Parathyroid adenoma (tissue), 2 donors: ENCODE measurements around the gene HSPB7.

Experiments used
- H2AFZ ChIP-seq: fragments of 300-600 bp; sonication (generic); one replicate; pipeline ENCODE4 v1.7.0; 2017; ENCODE audit warnings: antibody characterized with exemption, mild to moderate bottlenecking
- H3K27ac ChIP-seq: fragments of 300-600 bp; sonication (generic); one replicate; pipeline ENCODE4 v1.7.0; 2017
- H3K27me3 ChIP-seq: fragments of 300-600 bp; sonication (generic); one replicate; pipeline ENCODE4 v1.7.0; 2017; ENCODE audit warnings: low read length; ENCODE audit not compliant: control insufficient read depth, insufficient read depth
- H3K36me3 ChIP-seq: fragments of 300-600 bp; sonication (generic); one replicate; pipeline ENCODE4 v1.7.0; 2017; ENCODE audit warnings: low read length; ENCODE audit not compliant: control insufficient read depth, insufficient read depth
- H3K4me1 ChIP-seq: fragments of 300-600 bp; sonication (generic); one replicate; pipeline ENCODE4 v1.7.0; 2017; ENCODE audit warnings: control low read depth
- H3K4me2 ChIP-seq: fragments of 300-600 bp; sonication (generic); one replicate; pipeline ENCODE4 v1.7.0; 2017; ENCODE audit warnings: low read length
- H3K4me3 ChIP-seq: fragments of 300-600 bp; sonication (generic); one replicate; pipeline ENCODE4 v1.7.0; 2017; ENCODE audit warnings: low read depth, low read length
- H3K79me2 ChIP-seq: fragments of 300-600 bp; sonication (generic); one replicate; pipeline ENCODE4 v1.7.0; 2017; ENCODE audit warnings: control low read depth
- H3K9ac ChIP-seq: fragments of 300-600 bp; sonication (generic); one replicate; pipeline ENCODE4 v1.7.0; 2017; ENCODE audit warnings: mild to moderate bottlenecking
- H3K9me3 ChIP-seq: fragments of 300-600 bp; sonication (generic); one replicate; pipeline ENCODE4 v1.7.0; 2017; ENCODE audit warnings: low read length; ENCODE audit not compliant: control insufficient read depth
- TF ChIP-seq, protein P1 (sequence below): fragments of 300-600 bp; sonication (generic); IDR thresholded peaks from one replicate; pipeline ENCODE4 v1.7.0; 2017; ENCODE audit warnings: antibody characterized with exemption, mild to moderate bottlenecking
- donor health status: primary hyperparathyroidism.

HSPB7 gene

DNA sequence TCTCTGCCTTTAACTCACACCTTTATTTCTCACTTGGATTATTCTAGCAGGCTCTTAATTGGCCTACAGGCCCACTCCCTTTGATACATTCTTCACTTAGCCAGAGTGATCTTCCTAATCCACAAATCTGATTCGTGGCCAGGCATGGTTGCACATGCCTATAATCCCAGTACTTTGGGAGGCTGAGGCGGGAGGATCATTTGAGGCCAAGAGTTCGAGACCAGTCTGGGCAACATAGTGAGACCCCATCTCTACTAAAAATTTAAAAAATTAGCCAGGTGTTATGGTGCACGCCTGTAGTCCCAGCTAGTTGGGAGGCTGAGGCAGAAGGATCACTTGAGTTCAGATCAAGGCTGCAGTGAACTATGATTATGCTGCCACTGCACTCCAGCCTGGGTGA is 44.1 kb downstream of the HSPB7 start:
- Histone ChIP-seq H2AFZ (no peak overlapping the region), H3K36me3 (no peaks in the 10 kb centered on the region)

DNA sequence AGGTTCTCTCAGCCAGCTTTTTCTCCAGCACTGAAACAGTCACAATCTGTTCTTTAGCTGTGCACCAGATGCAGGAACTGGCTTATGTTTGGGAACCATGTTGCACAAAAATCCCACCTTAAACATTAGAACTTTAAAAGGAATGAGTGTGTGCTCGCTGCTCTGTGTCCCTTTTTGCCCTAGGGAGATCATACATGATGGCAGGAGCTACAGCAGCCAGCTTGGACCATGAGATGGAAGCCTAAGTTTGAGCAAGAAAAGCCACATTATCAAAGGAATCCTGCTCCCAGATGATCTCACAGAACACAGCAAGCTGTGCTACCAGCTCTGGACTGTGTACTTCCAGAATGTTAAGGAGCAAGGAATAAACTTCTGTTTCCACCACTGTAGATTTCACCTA is 45.4 kb downstream of the HSPB7 start:
- Histone ChIP-seq H3K27me3 (no peaks in the 10 kb centered on the region), H3K9ac (no peak overlapping the region), H3K4me1 (no peaks in the 10 kb centered on the region), H3K4me3 (no peak overlapping the region), H2AFZ (no peak overlapping the region), H3K27ac (no peak overlapping the region), H3K4me2 (no peak overlapping the region), H3K9me3 (no peaks in the 10 kb centered on the region), H3K79me2 (peaks cover 34% of the 10 kb centered on the region), H3K36me3 (no peaks in the 10 kb centered on the region)
- TF ChIP-seq, protein P1, sequence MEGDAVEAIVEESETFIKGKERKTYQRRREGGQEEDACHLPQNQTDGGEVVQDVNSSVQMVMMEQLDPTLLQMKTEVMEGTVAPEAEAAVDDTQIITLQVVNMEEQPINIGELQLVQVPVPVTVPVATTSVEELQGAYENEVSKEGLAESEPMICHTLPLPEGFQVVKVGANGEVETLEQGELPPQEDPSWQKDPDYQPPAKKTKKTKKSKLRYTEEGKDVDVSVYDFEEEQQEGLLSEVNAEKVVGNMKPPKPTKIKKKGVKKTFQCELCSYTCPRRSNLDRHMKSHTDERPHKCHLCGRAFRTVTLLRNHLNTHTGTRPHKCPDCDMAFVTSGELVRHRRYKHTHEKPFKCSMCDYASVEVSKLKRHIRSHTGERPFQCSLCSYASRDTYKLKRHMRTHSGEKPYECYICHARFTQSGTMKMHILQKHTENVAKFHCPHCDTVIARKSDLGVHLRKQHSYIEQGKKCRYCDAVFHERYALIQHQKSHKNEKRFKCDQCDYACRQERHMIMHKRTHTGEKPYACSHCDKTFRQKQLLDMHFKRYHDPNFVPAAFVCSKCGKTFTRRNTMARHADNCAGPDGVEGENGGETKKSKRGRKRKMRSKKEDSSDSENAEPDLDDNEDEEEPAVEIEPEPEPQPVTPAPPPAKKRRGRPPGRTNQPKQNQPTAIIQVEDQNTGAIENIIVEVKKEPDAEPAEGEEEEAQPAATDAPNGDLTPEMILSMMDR, result no peak

More for the DNA sequence above, 44.1 kb downstream of the HSPB7 start:
- TF ChIP-seq, protein P1, result no peak
- H3K4me3 ChIP-seq, result no peak overlapping the region
- H3K9me3 ChIP-seq, result no peaks in the 10 kb centered on the region
- H3K27ac ChIP-seq, result no peak overlapping the region
- no peak overlapping the region for H3K9ac ChIP-seq
- no peaks in the 10 kb centered on the region for H3K27me3 ChIP-seq
- no peak overlapping the region for H3K4me2 ChIP-seq
- no peaks in the 10 kb centered on the region for H3K4me1 ChIP-seq
- H3K79me2 ChIP-seq, result peaks cover 27% of the 10 kb centered on the region

- no peaks in the 10 kb centered on the region for H3K27me3 ChIP-seq
- no peak overlapping the region for H2AFZ ChIP-seq
- H3K4me2 ChIP-seq, result no peak overlapping the region
- H3K9me3 ChIP-seq, result no peaks in the 10 kb centered on the region
- no peak overlapping the region for H3K27ac ChIP-seq
- H3K36me3 ChIP-seq, result no peaks in the 10 kb centered on the region
- no peaks in the 10 kb centered on the region for H3K4me1 ChIP-seq
- TF ChIP-seq, protein P1, result no peak
- H3K9ac ChIP-seq, result no peak overlapping the region
- H3K4me3 ChIP-seq, result no peak overlapping the region
- peaks cover 34% of the 10 kb centered on the region for H3K79me2 ChIP-seq
These were observed 46.9 kb downstream of the HSPB7 start for GRCh38 chr1:15970911-15971310.

DNA sequence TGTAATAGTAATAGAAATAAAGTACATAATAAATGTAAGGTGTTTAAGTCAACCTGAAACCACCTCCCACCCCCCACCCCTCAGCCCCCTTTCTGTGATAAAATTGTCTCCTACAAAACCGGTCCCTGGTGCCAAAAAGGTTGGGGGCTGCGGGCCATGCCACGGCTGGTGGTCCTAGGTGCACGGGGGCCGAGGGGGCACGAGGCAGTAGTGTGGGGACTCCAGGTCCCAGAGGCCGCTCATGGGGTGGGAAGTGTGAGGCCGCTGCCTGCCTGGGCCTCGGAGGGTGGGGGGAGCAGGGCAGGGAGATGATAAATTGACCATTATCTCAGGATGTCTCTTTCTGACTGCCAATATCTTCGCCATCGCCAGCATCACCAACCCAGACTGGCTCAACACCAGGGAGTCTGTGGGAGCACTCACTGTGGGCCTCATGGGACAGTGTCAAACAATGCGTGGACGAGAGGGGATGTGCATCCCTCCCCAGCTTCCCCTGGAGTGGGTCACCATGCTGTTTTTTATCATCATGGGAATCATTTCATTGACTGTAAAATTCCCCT is 48.4 kb downstream of the HSPB7 start:
- Histone ChIP-seq H3K4me3 (no peak overlapping the region), H2AFZ (no peak overlapping the region), H3K9me3 (no peaks in the 10 kb centered on the region), H3K27me3 (no peaks in the 10 kb centered on the region), H3K36me3 (no peaks in the 10 kb centered on the region), H3K27ac (no peak overlapping the region), H3K9ac (no peak overlapping the region), H3K4me2 (no peak overlapping the region), H3K79me2 (peaks cover 24% of the 10 kb centered on the region), H3K4me1 (no peaks in the 10 kb centered on the region)
- TF ChIP-seq, protein P1, result no peak

DNA sequence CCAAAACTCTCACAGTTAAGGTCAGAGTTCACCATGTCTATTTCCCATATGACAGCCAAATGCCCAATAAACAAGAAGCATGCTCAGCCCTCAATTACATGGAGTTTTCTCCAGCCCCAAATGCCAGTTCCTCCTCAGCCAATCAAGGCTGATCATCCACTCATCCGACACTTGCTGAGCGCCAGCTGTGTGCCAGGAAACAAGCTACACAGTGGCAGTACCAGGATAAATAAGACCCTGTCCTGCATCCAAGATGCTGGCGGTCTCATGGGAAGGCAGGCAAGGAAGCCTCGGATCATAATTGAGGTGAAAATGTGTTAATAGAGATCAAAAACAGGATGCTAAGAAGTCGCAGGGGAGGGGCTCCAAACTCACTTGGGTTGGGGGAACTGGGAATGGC is 49.7 kb downstream of the HSPB7 start:
- H3K36me3 ChIP-seq, result no peaks in the 10 kb centered on the region
- H3K9me3 ChIP-seq, result no peaks in the 10 kb centered on the region
- no peak overlapping the region for H3K27ac ChIP-seq
- no peaks in the 10 kb centered on the region for H3K4me1 ChIP-seq
- H3K9ac ChIP-seq, result no peak overlapping the region
- H3K4me3 ChIP-seq, result no peak overlapping the region
- H3K27me3 ChIP-seq, result no peaks in the 10 kb centered on the region
- peaks cover 23% of the 10 kb centered on the region for H3K79me2 ChIP-seq
- no peak overlapping the region for H3K4me2 ChIP-seq
- TF ChIP-seq, protein P1, result no peak
- H2AFZ ChIP-seq, result no peak overlapping the region
